Erythroblast (primary cell): ENCODE data around the gene ERGIC2.

Source experiments
- GATA1 ChIP-seq: IDR thresholded peaks from 2 replicates; pipeline ENCODE4 v1.6.1; 2011; ENCODE audit warnings: low read depth, mild to moderate bottlenecking, control low read depth, low read length, moderate library complexity
- POLR2A ChIP-seq: IDR thresholded peaks from 2 replicates; pipeline ENCODE4 v1.6.1; 2011; ENCODE audit warnings: mild to moderate bottlenecking, low read length

DNA sequence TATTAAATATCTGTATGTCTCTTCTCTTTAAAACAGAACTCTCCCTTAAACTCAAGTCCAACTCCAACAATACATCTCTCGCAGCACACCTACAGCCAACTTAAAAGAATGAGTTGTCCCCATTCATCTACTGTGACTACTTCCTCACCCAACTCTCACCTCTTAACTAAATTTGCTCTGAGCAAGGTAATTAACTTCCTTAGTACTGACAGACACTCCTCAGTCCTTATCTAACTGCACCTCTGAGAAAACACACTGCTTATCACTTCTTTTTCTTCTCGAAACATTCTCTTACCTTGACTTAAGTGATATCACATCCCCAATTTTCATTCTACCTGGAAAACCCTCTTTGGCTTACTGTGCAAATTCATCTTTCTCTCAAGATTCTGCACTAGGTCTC lies 7.0 kb downstream of the ERGIC2 start:
- TF ChIP-seq POLR2A, result no peak
- no peak for TF ChIP-seq GATA1
